Measurements from ENCODE around the gene UGT1A7.

UGT1A7 gene

GRCh38 chr2:233686928-233687327 lies 5.2 kb downstream of the UGT1A7 start:
- DNase-seq, result no peak
- peaks cover 2% of the 10 kb centered on the region for H3K27me3 Mint-ChIP-seq (ENCODE audit: low read depth, poor library complexity)
- H3K9me3 Mint-ChIP-seq, result no peaks in the 10 kb centered on the region
- no peak overlapping the region for H3K4me3 Mint-ChIP-seq
- no peaks in the 10 kb centered on the region for H3K36me3 Mint-ChIP-seq (ENCODE audit: low read depth)
- H3K27ac Mint-ChIP-seq, result no peak overlapping the region
- TF ChIP-seq CTCF (IDR thresholded peaks at IDR 0.05), result no peak
- no peaks in the 10 kb centered on the region for H3K4me1 Mint-ChIP-seq

- Mint-ChIP-seq H3K27me3 (ENCODE audit: low read depth, poor library complexity) (peaks cover 5% of the 10 kb centered on the region), H3K4me3 (no peak overlapping the region), H3K4me1 (no peaks in the 10 kb centered on the region), H3K9me3 (no peaks in the 10 kb centered on the region), H3K36me3 (ENCODE audit: low read depth) (no peaks in the 10 kb centered on the region), H3K27ac (no peak overlapping the region)
- no peak for DNase-seq
- TF ChIP-seq CTCF (IDR thresholded peaks at IDR 0.05), result no peak
Observed at GRCh38 chr2:233688341-233688740, 6.6 kb downstream of the UGT1A7 start.

- no peak for DNase-seq
- Mint-ChIP-seq H3K27ac (no peak overlapping the region), H3K36me3 (ENCODE audit: low read depth) (no peaks in the 10 kb centered on the region), H3K4me3 (no peak overlapping the region), H3K9me3 (no peaks in the 10 kb centered on the region), H3K4me1 (peaks cover 5% of the 10 kb centered on the region), H3K27me3 (ENCODE audit: low read depth, poor library complexity) (peaks cover 5% of the 10 kb centered on the region)
- no peak for TF ChIP-seq CTCF (IDR thresholded peaks at IDR 0.05)
Observed at GRCh38 chr2:233689031-233689430, 7.3 kb downstream of the UGT1A7 start.

- TF ChIP-seq CTCF (IDR thresholded peaks at IDR 0.05), result no peak
- no peaks in the 10 kb centered on the region for H3K36me3 Mint-ChIP-seq (ENCODE audit: low read depth)
- peaks cover 5% of the 10 kb centered on the region for H3K27me3 Mint-ChIP-seq (ENCODE audit: low read depth, poor library complexity)
- peaks cover 5% of the 10 kb centered on the region for H3K4me1 Mint-ChIP-seq
- no peak for DNase-seq
- no peaks in the 10 kb centered on the region for H3K9me3 Mint-ChIP-seq
- no peak overlapping the region for H3K27ac Mint-ChIP-seq
- no peak overlapping the region for H3K4me3 Mint-ChIP-seq
Observed at GRCh38 chr2:233689501-233689900, 7.8 kb downstream of the UGT1A7 start.

DNA sequence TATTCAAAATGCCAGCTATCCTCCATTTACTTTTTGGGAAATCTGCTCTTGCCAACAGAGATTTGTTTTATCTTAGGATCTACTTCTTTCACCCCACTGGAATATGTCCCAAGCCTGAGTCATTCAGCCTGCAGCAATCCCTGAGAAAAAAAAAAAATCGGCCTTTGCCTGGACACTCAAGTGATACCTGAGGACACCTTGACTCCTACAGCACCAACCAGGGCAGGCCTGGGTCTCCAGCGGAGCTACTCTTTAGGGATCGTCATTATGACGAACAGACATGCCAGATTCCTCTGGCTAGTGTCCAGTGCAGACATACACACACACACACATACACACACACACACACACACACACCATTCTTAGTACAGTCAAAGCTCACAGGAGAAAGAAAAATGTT lies 8.7 kb downstream of the UGT1A7 start:
- Mint-ChIP-seq H3K9me3 (no peaks in the 10 kb centered on the region), H3K4me3 (no peak overlapping the region), H3K27ac (no peak overlapping the region)

More for the DNA sequence above, 8.7 kb downstream of the UGT1A7 start:
- no peak for DNase-seq
- TF ChIP-seq CTCF (IDR thresholded peaks at IDR 0.05), result no peak
- Mint-ChIP-seq H3K4me1 (peaks cover 5% of the 10 kb centered on the region), H3K27me3 (ENCODE audit: low read depth, poor library complexity) (peaks cover 5% of the 10 kb centered on the region), H3K36me3 (ENCODE audit: low read depth) (no peaks in the 10 kb centered on the region)

All from nephron progenitor cell (in vitro differentiated cells).